ENCODE measurements around the gene PARVA.
"Not testable (repeated sequence)": the region's sequence is repeated elsewhere in the genome, so short reads cannot be mapped to it uniquely, and the experiment has no call there.

Gene PARVA

DNA sequence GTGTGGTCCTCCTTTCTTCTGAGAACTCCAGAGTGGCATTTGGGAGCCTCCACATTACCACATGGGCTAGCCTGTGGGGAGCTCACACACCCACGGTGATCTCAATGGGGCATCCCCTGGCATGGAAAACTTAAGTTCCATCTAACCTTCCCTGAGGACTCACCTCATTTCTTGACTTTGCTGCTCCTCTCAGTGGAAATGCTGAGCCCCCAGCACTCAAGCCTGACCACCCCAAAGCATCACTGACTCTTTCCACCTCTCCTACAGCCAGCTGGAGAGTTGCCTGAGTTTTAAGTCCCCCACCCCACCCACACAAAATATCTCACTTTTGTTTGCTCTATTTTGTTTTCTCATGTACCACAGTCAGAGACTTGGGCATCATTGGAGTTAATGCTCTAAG lies 23.8 kb upstream of the PARVA start:
- DNase-seq (ENCODE audit: low spot score), result no peak
- in situ Hi-C loops (cut with MboI; ENCODE audit: low pct_unique_long_range_greater_than_20kb, low sequenced_read_pairs, unreplicated experiment), result no loop called here

GRCh38 chr11:12354750-12355545 lies 22.4 kb upstream of the PARVA start:
- no peak for DNase-seq (ENCODE audit: low spot score)
- in situ Hi-C loops (cut with MboI; ENCODE audit: low pct_unique_long_range_greater_than_20kb, low sequenced_read_pairs, unreplicated experiment), result no loop called here
- TF ChIP-seq, protein P1, sequence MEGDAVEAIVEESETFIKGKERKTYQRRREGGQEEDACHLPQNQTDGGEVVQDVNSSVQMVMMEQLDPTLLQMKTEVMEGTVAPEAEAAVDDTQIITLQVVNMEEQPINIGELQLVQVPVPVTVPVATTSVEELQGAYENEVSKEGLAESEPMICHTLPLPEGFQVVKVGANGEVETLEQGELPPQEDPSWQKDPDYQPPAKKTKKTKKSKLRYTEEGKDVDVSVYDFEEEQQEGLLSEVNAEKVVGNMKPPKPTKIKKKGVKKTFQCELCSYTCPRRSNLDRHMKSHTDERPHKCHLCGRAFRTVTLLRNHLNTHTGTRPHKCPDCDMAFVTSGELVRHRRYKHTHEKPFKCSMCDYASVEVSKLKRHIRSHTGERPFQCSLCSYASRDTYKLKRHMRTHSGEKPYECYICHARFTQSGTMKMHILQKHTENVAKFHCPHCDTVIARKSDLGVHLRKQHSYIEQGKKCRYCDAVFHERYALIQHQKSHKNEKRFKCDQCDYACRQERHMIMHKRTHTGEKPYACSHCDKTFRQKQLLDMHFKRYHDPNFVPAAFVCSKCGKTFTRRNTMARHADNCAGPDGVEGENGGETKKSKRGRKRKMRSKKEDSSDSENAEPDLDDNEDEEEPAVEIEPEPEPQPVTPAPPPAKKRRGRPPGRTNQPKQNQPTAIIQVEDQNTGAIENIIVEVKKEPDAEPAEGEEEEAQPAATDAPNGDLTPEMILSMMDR (IDR thresholded peaks at IDR 0.05; ENCODE audit: extremely low read depth, insufficient read depth, missing control alignments), result no peak

More for the DNA sequence above, 23.8 kb upstream of the PARVA start:
- TF ChIP-seq, protein P1 (IDR thresholded peaks at IDR 0.05; ENCODE audit: extremely low read depth, insufficient read depth, missing control alignments), result no peak

GRCh38 chr11:12356944-12357655 lies 20.3 kb upstream of the PARVA start:
- TF ChIP-seq, protein P1 (IDR thresholded peaks at IDR 0.05; ENCODE audit: extremely low read depth, insufficient read depth, missing control alignments), result no peak
- DNase-seq (ENCODE audit: low spot score), result no peak
- in situ Hi-C loops (cut with MboI; ENCODE audit: low pct_unique_long_range_greater_than_20kb, low sequenced_read_pairs, unreplicated experiment), result no loop called here

- in situ Hi-C loops (cut with MboI; ENCODE audit: low pct_unique_long_range_greater_than_20kb, low sequenced_read_pairs, unreplicated experiment); DNase-seq (ENCODE audit: low spot score): not testable (repeated sequence)
These were observed 19.7 kb upstream of the PARVA start for GRCh38 chr11:12357697-12358096.

- TF ChIP-seq, protein P1 (IDR thresholded peaks at IDR 0.05; ENCODE audit: extremely low read depth, insufficient read depth, missing control alignments), result no peak
- in situ Hi-C loops (cut with MboI; ENCODE audit: low pct_unique_long_range_greater_than_20kb, low sequenced_read_pairs, unreplicated experiment), result no loop called here
- no peak for DNase-seq (ENCODE audit: low spot score)
These were observed 18.8 kb upstream of the PARVA start for GRCh38 chr11:12358302-12359188.

GRCh38 chr11:12359761-12360160 lies 17.6 kb upstream of the PARVA start:
- TF ChIP-seq, protein P1 (IDR thresholded peaks at IDR 0.05; ENCODE audit: extremely low read depth, insufficient read depth, missing control alignments), result no peak
- in situ Hi-C loops (cut with MboI; ENCODE audit: low pct_unique_long_range_greater_than_20kb, low sequenced_read_pairs, unreplicated experiment), result no loop called here
- no peak for DNase-seq (ENCODE audit: low spot score)
